Eye (tissue), 1 donor: ENCODE results near the gene CCDC24.

Source experiments
- DNase-seq: peaks from one replicate; pipeline ENCODE4 v3.0.0-alpha.2; 2015

CCDC24 gene

GRCh38 chr1:44044071-44044801 lies 52.8 kb downstream of the CCDC24 start:
- DNase-seq: no peak

GRCh38 chr1:44045064-44045463 lies 53.7 kb downstream of the CCDC24 start:
- DNase-seq: no peak
